ENCODE data around the gene NCOA3. TPM values are rescaled to one million over a fixed set of nuclear protein-coding genes. Genes with fewer than 3 reads are reported as not detected.

NCOA3 gene
- total and polyA plus RNA-seq, 2 experiments from 2014 or later = 6.7 to 25.8 TPM

- TF ChIP-seq ZNF331 (CRISPR knock-in tag; IDR thresholded peaks at IDR 0.05; ENCODE audit: low read depth) (no peak), ZNF114 (CRISPR knock-in tag; IDR thresholded peaks at IDR 0.05) (no peak), NANOG (IDR thresholded peaks at IDR 0.05; ENCODE audit: borderline replicate concordance) (no peak)
Observed at GRCh38 chr20:47659904-47660601, 158.4 kb downstream of the NCOA3 start (continued).

DNA sequence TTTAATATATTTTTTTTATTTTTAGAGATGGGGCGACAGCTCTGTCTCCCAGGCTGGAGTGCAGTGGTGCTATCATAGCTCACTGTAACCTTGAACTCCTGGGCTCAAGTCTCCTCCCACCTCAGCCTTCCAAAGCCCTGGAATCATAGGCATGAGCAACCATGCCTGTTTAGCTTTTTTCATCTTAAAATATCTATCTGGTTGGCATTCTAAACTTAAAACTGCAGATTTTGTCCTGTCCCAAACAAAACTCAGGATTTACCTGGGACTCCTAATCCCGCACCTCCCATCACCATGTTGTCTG, 158.9 kb downstream of the NCOA3 start:
- H3K4me2 ChIP-seq = no peak overlapping the region
- TF ChIP-seq ZNF114 (CRISPR knock-in tag; IDR thresholded peaks at IDR 0.05) = no peak
- TF ChIP-seq CREB1 (CRISPR knock-in tag; IDR thresholded peaks at IDR 0.05; ENCODE audit: low read depth) = no peak
- no peak for TF ChIP-seq EZH2 (IDR thresholded peaks at IDR 0.05; ENCODE audit: low read depth, unreplicated experiment)
- TF ChIP-seq, protein P1, sequence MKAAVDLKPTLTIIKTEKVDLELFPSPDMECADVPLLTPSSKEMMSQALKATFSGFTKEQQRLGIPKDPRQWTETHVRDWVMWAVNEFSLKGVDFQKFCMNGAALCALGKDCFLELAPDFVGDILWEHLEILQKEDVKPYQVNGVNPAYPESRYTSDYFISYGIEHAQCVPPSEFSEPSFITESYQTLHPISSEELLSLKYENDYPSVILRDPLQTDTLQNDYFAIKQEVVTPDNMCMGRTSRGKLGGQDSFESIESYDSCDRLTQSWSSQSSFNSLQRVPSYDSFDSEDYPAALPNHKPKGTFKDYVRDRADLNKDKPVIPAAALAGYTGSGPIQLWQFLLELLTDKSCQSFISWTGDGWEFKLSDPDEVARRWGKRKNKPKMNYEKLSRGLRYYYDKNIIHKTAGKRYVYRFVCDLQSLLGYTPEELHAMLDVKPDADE (IDR thresholded peaks at IDR 0.05) = no peak
- no peak for TF ChIP-seq EZH2phosphoT487 (IDR thresholded peaks at IDR 0.05; ENCODE audit: unreplicated experiment)
- TF ChIP-seq STAT1 (IDR thresholded peaks at IDR 0.05; ENCODE audit: unreplicated experiment) = no peak
- TF ChIP-seq, protein P2, sequence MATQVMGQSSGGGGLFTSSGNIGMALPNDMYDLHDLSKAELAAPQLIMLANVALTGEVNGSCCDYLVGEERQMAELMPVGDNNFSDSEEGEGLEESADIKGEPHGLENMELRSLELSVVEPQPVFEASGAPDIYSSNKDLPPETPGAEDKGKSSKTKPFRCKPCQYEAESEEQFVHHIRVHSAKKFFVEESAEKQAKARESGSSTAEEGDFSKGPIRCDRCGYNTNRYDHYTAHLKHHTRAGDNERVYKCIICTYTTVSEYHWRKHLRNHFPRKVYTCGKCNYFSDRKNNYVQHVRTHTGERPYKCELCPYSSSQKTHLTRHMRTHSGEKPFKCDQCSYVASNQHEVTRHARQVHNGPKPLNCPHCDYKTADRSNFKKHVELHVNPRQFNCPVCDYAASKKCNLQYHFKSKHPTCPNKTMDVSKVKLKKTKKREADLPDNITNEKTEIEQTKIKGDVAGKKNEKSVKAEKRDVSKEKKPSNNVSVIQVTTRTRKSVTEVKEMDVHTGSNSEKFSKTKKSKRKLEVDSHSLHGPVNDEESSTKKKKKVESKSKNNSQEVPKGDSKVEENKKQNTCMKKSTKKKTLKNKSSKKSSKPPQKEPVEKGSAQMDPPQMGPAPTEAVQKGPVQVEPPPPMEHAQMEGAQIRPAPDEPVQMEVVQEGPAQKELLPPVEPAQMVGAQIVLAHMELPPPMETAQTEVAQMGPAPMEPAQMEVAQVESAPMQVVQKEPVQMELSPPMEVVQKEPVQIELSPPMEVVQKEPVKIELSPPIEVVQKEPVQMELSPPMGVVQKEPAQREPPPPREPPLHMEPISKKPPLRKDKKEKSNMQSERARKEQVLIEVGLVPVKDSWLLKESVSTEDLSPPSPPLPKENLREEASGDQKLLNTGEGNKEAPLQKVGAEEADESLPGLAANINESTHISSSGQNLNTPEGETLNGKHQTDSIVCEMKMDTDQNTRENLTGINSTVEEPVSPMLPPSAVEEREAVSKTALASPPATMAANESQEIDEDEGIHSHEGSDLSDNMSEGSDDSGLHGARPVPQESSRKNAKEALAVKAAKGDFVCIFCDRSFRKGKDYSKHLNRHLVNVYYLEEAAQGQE (IDR thresholded peaks at IDR 0.05; ENCODE audit: unreplicated experiment) = no peak
- TF ChIP-seq POLR2AphosphoS5 (IDR thresholded peaks at IDR 0.05; ENCODE audit: low read depth) = no peak
- TF ChIP-seq NANOG (IDR thresholded peaks at IDR 0.05; ENCODE audit: borderline replicate concordance) = no peak
- TF ChIP-seq ZNF462 (CRISPR knock-in tag; IDR thresholded peaks at IDR 0.05) = no peak
- TF ChIP-seq JUNB (IDR thresholded peaks at IDR 0.05; ENCODE audit: unreplicated experiment) = no peak
- no peak for TF ChIP-seq ZNF331 (CRISPR knock-in tag; IDR thresholded peaks at IDR 0.05; ENCODE audit: low read depth)
- no peak for TF ChIP-seq CTCF (conservative IDR thresholded peaks at IDR 0.05; ENCODE audit: low read depth in 2 of 2)
- Mint-ChIP-seq H3K27ac (no peak overlapping the region), H3K4me3 (no peak overlapping the region), H3K9me3 (no peaks in the 10 kb centered on the region), H3K27me3 (ENCODE audit: insufficient read depth, low read depth, poor library complexity) (peaks cover 10% of the 10 kb centered on the region), H3K4me1 (peaks cover 19% of the 10 kb centered on the region), H3K36me3 (ENCODE audit: low read depth) (peaks cover 2% of the 10 kb centered on the region; the same call in 2 of the 3 replicates)
- no peaks in the 10 kb centered on the region for H3F3A ChIP-seq (replicated peaks; ENCODE audit: low read depth)
- DNase-seq (ENCODE audit: low spot score) = no peak
- H2AFZ ChIP-seq = no peak overlapping the region
- H3K27me3 ChIP-seq (ENCODE audit: insufficient read depth) = no peaks in the 10 kb centered on the region
- no peak overlapping the region for H3K27ac ChIP-seq (ENCODE audit: low read depth)
- H3K4me3 ChIP-seq = no peak overlapping the region
- H3K36me3 ChIP-seq (ENCODE audit: insufficient read depth) = peaks cover 5% of the 10 kb centered on the region; the same call in 1 of the 2 replicates
- peaks cover 10% of the 10 kb centered on the region for H3K4me1 ChIP-seq (ENCODE audit: insufficient read depth)
- no peaks in the 10 kb centered on the region for H4K20me1 ChIP-seq (replicated peaks; ENCODE audit: insufficient read depth)
- H3K79me2 ChIP-seq (replicated peaks; ENCODE audit: insufficient read depth) = no peaks in the 10 kb centered on the region
- ATAC-seq = no peak
- H3K9me2 ChIP-seq (ENCODE audit: insufficient read depth) = no peaks in the 10 kb centered on the region

Measured in GM23338 (cell line).